ENCODE measurements around the gene ZNF814. TPM values are rescaled to one million over a fixed set of nuclear protein-coding genes. Genes with fewer than 3 reads are reported as not detected.
"Not testable (repeated sequence)": the region's sequence is repeated elsewhere in the genome, so short reads cannot be mapped to it uniquely, and the experiment has no call there.

The ZNF814 gene
- total RNA-seq, 1 donor from 2014 or later: 56.2 TPM

DNA sequence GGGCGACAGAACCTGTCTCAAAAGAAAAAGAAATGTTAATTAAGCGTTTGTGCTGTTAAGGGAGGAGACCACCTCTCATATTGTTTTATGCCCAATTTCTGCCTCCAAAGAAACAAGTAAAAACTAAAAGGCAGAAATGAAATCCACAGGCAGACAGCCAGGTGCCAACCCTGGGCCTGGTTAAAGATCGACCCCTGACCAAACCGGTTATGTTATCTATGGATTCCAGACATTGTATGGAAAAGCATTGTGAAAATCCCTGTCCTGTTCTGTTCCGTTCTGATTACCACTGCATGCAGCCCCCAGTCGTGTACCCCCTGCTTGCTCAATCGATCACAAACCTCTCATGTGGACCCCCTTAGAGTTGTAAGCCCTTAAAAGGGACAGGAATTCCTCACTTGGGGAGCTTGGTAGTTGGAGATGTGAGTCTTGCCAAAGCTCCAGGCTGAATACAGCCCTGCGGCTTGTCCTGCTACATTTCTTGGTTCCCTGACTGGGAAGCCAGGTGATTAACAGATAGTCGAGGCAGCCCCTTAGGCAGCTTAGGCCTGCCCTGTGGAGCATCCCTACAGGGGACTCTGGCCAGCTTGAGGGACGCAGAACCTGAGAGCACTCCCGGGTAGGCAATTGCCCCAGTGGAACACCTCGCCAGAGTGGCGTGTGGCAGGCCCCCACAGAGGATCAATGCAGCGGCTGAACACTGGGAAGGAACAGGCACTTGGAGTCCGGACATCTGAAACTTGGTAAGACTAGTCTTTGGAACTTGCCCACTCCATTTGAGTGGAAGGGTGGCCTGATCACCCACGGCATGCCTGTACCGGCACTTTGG, 73.4 kb downstream of the ZNF814 start:
- Mint-ChIP-seq H3K36me3 (peaks cover 7% of the 10 kb centered on the region), H3K27ac (peak overlapping the region; percentile 92), H3K4me1 (peaks cover 59% of the 10 kb centered on the region), H3K4me3 (peak overlapping the region; percentile 95), H3K9me3 (no peaks in the 10 kb centered on the region), H3K27me3 (ENCODE audit: low read depth) (no peaks in the 10 kb centered on the region)
- TF ChIP-seq, protein P1, sequence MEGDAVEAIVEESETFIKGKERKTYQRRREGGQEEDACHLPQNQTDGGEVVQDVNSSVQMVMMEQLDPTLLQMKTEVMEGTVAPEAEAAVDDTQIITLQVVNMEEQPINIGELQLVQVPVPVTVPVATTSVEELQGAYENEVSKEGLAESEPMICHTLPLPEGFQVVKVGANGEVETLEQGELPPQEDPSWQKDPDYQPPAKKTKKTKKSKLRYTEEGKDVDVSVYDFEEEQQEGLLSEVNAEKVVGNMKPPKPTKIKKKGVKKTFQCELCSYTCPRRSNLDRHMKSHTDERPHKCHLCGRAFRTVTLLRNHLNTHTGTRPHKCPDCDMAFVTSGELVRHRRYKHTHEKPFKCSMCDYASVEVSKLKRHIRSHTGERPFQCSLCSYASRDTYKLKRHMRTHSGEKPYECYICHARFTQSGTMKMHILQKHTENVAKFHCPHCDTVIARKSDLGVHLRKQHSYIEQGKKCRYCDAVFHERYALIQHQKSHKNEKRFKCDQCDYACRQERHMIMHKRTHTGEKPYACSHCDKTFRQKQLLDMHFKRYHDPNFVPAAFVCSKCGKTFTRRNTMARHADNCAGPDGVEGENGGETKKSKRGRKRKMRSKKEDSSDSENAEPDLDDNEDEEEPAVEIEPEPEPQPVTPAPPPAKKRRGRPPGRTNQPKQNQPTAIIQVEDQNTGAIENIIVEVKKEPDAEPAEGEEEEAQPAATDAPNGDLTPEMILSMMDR (IDR thresholded peaks at IDR 0.05; ENCODE audit: unreplicated experiment): no peak
- no peak for DNase-seq (ENCODE audit: low spot score in 2 of 2, unreplicated experiment in 2 of 2)

DNA sequence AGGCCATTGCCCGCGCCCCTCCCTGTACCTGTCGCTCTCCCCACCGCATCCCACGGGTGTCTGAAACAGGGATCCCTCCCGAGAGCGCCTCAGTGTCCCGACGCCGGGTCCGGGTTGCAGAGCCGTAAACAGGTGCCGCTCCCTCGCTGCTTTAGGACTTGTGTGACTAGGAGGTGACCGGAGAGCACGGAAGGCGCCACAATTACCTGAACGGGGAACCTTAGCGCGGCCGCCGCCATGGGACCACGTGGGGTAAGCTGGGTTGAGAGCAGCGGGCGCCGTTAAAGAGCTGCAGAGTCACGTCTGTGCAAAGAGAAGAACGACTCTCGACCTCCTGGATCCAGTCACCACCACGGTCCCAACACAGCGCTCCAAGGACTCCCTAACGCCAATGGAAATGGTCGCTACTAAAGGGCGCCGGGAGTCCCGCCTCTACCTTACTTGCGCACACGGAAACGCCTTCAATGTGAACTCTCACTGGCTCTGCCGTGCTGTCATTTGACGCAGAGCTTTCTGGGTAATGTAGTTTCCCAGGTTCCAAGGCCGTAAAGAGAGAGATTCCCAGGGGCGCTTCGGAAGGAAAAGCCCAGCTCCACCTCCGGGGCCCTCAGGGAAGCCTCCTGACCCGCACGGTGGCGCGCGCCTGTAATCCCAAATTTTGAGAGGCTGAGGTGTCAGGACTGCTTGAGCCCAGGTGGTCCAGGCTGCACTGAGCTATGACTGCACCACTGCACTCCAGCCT, 74.2 kb downstream of the ZNF814 start, which contains the start of gene ZNF552:
Gene ZNF552 (minus strand): TSS at position 409 of the 742 bp plus-strand sequence. CDS start 170 bp downstream, at position 239.
- Mint-ChIP-seq H3K27me3 (ENCODE audit: low read depth) (no peaks in the 10 kb centered on the region), H3K4me3 (peak within 1 kb of the TSS; percentile 95), H3K4me1 (peaks cover 59% of the 10 kb centered on the region), H3K36me3 (peaks cover 7% of the 10 kb centered on the region), H3K9me3 (no peaks in the 10 kb centered on the region), H3K27ac (peak within 1 kb of the TSS; percentile 92)
- TF ChIP-seq, protein P1 (IDR thresholded peaks at IDR 0.05; ENCODE audit: unreplicated experiment): no peak
- peak; percentile 59 to 76 for DNase-seq (ENCODE audit: low spot score in 2 of 2, unreplicated experiment in 2 of 2)

DNA sequence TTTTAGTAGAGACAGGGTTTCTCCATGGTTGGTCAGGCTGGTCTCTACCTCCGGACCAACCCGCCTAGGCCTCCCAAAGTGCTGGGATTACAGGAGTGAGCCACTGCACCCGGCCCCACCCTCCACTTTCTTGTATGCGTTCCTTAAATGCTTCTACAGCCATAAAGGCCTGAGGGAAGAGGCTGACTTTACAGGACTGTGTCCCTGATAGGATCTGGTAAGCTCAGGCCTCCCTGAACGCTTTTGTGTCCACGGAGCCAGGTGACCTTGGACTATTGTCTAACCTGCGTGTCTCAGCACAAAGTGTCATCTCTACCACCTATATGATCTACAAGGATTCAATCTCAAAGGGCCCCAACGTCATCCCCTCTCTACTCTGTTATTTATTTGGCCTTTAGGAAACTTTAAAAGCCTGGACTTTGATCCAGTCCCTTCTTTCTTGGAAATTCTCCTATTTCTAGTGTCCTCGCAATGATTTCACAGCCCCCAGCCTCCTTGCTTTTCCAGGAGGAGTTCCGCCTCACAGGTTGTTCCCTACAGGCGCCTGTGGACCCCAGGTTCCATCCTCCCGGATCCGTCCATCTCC, 74.8 kb downstream of the ZNF814 start:
- H3K36me3 Mint-ChIP-seq: peaks cover 11% of the 10 kb centered on the region
- peaks cover 63% of the 10 kb centered on the region for H3K4me1 Mint-ChIP-seq
- H3K27me3 Mint-ChIP-seq (ENCODE audit: low read depth): no peaks in the 10 kb centered on the region
- TF ChIP-seq, protein P1 (IDR thresholded peaks at IDR 0.05; ENCODE audit: unreplicated experiment): no peak
- peak overlapping the region; percentile 95 for H3K4me3 Mint-ChIP-seq
- H3K9me3 Mint-ChIP-seq: no peaks in the 10 kb centered on the region
- H3K27ac Mint-ChIP-seq: peak overlapping the region; percentile 92
- DNase-seq (ENCODE audit: low spot score in 2 of 2, unreplicated experiment in 2 of 2): no peak

DNA sequence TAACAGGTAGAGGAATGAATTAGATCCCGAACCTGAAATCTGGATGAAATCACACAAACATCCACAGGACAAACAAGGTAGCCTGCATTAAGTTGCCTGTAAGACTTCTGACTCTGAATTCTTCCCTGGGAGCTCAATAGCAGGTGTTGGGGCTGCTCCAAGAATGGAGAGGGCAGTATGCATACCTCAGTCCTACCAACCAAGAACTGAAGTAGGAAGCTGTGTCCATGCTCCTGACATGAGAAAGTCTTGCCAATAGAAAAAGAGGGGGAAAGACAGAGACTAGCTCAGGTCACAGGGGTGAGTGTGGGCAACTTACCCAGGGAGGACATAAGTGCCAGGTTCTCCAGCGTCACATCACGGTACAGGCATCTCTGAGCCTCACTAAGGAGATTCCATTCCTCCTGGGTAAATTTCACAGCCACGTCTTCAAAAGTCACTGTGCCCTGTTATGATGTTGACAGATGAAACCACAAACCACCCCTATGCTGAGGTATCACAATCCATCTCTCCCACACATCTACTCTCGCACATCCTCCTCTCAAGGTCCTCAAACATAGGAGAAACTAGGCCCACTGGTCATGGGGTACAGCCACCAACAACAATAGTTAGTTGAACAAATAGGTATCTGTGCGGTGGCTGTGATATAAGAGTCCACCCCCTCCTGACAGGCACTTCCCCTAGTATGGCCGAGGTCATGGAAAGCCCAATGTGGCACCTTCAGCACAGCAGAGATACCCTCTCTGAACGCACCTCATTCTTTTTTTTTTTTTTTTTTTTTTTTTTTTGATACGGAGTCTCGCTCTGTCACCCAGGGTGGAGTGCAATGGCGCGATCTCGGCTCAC, 75.6 kb downstream of the ZNF814 start:
- H3K4me1 Mint-ChIP-seq: peaks cover 59% of the 10 kb centered on the region
- peak overlapping the region; percentile 95 for H3K4me3 Mint-ChIP-seq
- H3K27ac Mint-ChIP-seq: peak overlapping the region; percentile 93
- H3K9me3 Mint-ChIP-seq; DNase-seq (ENCODE audit: low spot score in 2 of 2, unreplicated experiment in 2 of 2); H3K27me3 Mint-ChIP-seq (ENCODE audit: low read depth): not testable (repeated sequence)
- peaks cover 14% of the 10 kb centered on the region for H3K36me3 Mint-ChIP-seq

DNA sequence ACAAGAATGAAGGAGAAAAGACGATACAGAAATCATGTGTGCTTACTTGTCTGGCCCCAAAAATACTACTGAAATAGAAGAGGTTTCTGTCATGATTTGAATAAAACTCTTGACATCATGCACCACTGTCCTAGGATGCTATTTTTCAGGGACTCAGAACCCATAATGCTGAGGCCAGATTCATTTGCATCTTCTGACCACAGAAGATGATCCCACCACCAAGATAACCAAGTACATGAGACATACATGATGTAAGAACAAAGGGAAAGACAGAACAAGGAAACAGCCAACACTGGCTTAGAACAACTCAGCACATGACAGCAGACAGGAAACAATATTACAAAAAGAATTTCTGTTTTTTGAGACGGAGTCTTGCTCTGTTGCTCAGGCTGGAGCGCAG, 76.6 kb downstream of the ZNF814 start:
- no peak for DNase-seq (ENCODE audit: low spot score in 2 of 2, unreplicated experiment in 2 of 2)
- TF ChIP-seq, protein P1 (IDR thresholded peaks at IDR 0.05; ENCODE audit: unreplicated experiment): no peak
- Mint-ChIP-seq H3K27ac (peak overlapping the region; percentile 17), H3K4me1 (peaks cover 59% of the 10 kb centered on the region), H3K9me3 (no peaks in the 10 kb centered on the region), H3K36me3 (peaks cover 19% of the 10 kb centered on the region), H3K27me3 (ENCODE audit: low read depth) (no peaks in the 10 kb centered on the region), H3K4me3 (no peak overlapping the region)

DNA sequence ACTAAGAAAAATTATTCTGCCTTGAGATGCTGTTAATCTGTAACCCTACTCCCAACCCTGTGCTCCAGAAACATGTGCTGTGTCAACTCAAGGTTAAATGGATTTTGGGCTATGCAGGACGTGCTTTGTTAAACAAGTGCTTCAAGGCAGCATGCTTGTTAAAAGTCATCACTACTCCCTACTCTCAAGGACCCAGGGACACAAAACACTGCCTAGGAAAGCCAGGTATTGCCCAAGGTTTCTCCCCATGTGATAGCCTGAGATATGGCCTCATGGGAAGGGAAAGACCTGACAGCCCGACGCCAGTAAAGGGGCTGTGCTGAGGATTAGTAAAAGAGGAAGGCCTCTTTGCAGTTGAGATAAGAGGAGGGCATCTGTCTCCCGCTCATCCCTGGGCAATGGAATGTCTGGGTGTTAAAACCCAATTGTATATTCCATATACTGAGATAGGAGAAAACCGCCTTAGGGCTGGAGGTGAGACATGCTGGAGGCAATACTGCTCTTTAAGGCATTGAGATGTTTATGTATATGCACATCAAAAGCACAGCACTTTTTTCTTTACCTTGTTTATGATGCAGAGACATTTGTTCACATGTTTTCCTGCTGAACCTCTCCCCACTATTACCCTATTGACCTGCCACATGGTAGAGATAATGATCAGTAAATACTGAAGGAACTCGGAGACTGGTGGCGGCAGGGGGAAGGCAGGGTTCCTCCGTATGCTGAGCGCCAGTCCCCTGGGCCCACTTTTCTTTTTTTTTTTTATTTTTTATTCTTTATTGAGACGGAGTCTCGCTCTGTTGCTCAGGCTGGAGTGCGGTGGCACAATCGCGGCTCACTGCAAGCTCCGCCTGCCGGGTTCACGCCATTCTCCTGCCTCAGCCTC, 78.2 kb downstream of the ZNF814 start:
- not testable (repeated sequence) for DNase-seq (ENCODE audit: low spot score in 2 of 2, unreplicated experiment in 2 of 2); H3K27me3 Mint-ChIP-seq (ENCODE audit: low read depth); H3K4me3 Mint-ChIP-seq; H3K9me3 Mint-ChIP-seq
- H3K36me3 Mint-ChIP-seq: peaks cover 24% of the 10 kb centered on the region
- H3K27ac Mint-ChIP-seq: peak overlapping the region; percentile 91
- H3K4me1 Mint-ChIP-seq: peaks cover 52% of the 10 kb centered on the region

Measured in mesothelial cell of epicardium (in vitro differentiated cells).